PFSK-1 (cell line): ENCODE measurements around the gene FAM221B.

ENCODE experiments used
- FOXP2 ChIP-seq: optimal IDR thresholded peaks from 2 replicates; pipeline ENCODE3; 2011; ENCODE audit warnings: borderline replicate concordance, control low read depth, inconsistent platforms; ENCODE audit not compliant: insufficient read depth; ENCODE audit errors: extremely low read length, extremely low read depth
- POLR2AphosphoS5 ChIP-seq: IDR thresholded peaks from 2 replicates; pipeline ENCODE4 v1.6.1; 2012; ENCODE audit warnings: low read depth, mild to moderate bottlenecking, control low read depth, low read length, moderate library complexity
- SIN3A ChIP-seq: IDR thresholded peaks from 2 replicates; pipeline ENCODE4 v1.6.1; 2012; ENCODE audit warnings: mild to moderate bottlenecking, low read length, moderate library complexity, borderline replicate concordance; ENCODE audit not compliant: insufficient read depth
- TAF1 ChIP-seq: IDR thresholded peaks from 2 replicates; pipeline ENCODE4 v1.6.1; 2012; ENCODE audit warnings: low read length, control low read depth, borderline replicate concordance; ENCODE audit not compliant: insufficient read depth
- TF ChIP-seq, protein P1 (sequence below), 2 experiments: IDR thresholded peaks; 2 replicates each; pipeline versions ENCODE4 v1.6.1 to v1.8.0; 2011 to 2012; ENCODE audit warnings: low read depth in 2 of 2, low read length in 2 of 2, control low read depth in 1 of 2, inconsistent platforms in 1 of 2, mild to moderate bottlenecking in 1 of 2, moderate library complexity in 1 of 2; ENCODE audit not compliant: insufficient read depth in 1 of 2

FAM221B gene

GRCh38 chr9:35781066-35781465, 47.5 kb downstream of the FAM221B start:
- TF ChIP-seq FOXP2 (no peak), POLR2AphosphoS5 (no peak), SIN3A (no peak), TAF1 (no peak)
- TF ChIP-seq, protein P1, sequence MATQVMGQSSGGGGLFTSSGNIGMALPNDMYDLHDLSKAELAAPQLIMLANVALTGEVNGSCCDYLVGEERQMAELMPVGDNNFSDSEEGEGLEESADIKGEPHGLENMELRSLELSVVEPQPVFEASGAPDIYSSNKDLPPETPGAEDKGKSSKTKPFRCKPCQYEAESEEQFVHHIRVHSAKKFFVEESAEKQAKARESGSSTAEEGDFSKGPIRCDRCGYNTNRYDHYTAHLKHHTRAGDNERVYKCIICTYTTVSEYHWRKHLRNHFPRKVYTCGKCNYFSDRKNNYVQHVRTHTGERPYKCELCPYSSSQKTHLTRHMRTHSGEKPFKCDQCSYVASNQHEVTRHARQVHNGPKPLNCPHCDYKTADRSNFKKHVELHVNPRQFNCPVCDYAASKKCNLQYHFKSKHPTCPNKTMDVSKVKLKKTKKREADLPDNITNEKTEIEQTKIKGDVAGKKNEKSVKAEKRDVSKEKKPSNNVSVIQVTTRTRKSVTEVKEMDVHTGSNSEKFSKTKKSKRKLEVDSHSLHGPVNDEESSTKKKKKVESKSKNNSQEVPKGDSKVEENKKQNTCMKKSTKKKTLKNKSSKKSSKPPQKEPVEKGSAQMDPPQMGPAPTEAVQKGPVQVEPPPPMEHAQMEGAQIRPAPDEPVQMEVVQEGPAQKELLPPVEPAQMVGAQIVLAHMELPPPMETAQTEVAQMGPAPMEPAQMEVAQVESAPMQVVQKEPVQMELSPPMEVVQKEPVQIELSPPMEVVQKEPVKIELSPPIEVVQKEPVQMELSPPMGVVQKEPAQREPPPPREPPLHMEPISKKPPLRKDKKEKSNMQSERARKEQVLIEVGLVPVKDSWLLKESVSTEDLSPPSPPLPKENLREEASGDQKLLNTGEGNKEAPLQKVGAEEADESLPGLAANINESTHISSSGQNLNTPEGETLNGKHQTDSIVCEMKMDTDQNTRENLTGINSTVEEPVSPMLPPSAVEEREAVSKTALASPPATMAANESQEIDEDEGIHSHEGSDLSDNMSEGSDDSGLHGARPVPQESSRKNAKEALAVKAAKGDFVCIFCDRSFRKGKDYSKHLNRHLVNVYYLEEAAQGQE (IDR thresholded peaks at IDR 0.05; ENCODE audit: insufficient read depth in 1 of 2, low read depth in 2 of 2, low read length in 2 of 2): no peak

- TF ChIP-seq FOXP2 (no peak), POLR2AphosphoS5 (no peak), TAF1 (no peak)
Observed at GRCh38 chr9:35778496-35778895, 50.0 kb downstream of the FAM221B start.

DNA sequence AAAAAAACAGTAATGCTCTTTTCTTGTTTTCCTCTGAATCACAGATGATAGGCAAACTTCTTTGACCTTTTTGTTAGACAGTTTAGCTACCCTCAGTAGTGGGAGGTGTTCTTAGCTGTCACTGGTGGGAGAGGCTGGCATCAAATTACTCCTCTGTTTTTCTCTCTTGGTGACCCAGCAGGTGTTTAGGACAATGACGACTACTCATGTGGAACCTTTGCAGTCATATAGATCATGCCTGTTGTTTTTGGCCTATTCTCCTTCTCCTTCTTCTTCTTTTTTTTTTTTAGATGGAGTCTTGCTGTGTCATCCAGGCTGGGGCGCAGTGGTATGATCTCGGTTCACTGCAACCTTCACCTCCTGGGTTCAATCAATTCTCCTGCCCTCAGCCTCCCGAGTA, 52.5 kb downstream of the FAM221B start:
- no peak for TF ChIP-seq POLR2AphosphoS5
- TF ChIP-seq TAF1: no peak
- TF ChIP-seq, protein P1 (IDR thresholded peaks at IDR 0.05; ENCODE audit: insufficient read depth in 1 of 2, low read depth in 2 of 2, low read length in 2 of 2): no peak
- no peak for TF ChIP-seq FOXP2
- TF ChIP-seq SIN3A: no peak

DNA sequence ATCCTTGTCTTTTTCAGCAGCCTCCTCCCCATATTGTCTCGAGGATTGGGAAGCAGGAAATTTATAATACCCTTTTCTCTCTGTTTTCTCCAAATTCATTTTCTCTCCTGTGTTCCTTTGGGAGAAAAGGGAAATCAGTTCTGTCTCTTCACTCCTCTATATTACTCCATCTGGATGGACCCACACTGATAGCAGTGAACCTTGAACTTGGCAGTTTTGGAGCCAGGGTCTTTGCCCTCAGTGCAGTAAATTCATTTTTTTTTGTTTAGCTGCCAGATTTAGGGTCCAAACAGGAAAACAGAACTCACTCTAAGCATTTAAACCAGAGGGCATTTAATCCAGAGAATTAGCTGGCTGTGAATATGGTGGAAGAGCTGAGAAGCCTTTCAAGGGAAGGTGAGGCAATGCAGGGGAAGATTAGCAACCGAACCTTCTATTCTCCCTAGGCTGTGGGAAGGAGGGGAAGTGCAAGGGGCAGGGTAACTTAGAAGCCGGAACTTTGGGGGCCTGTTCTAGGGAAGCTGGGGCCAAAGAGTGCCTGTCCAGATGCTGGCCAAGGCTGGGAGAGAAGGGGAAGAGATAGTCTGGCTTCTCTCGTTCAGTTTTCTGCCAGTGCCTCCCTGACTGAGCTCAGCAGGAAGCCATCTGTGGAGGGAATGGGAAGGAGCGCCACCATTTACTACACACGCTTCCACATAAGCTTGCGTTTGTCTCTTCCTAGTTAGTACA, 53.5 kb downstream of the FAM221B start:
- TF ChIP-seq POLR2AphosphoS5 (no peak), TAF1 (no peak), FOXP2 (no peak), SIN3A (no peak)
- TF ChIP-seq, protein P1 (IDR thresholded peaks at IDR 0.05; ENCODE audit: insufficient read depth in 1 of 2, low read depth in 2 of 2, low read length in 2 of 2): no peak

- no peak for TF ChIP-seq FOXP2
- TF ChIP-seq, protein P1 (IDR thresholded peaks at IDR 0.05; ENCODE audit: insufficient read depth in 1 of 2, low read depth in 2 of 2, low read length in 2 of 2): no peak
- no peak for TF ChIP-seq SIN3A
- TF ChIP-seq POLR2AphosphoS5: no peak
Observed at GRCh38 chr9:35771943-35772342, 56.6 kb downstream of the FAM221B start.
